GM10266 (cell line): ENCODE measurements around the gene ICAM2.

Experiments
- DNase-seq: peaks from one replicate; pipeline ENCODE4 v3.0.0; 2012; ENCODE audit errors: extremely low spot score
- CTCF ChIP-seq: IDR thresholded peaks from 2 replicates; pipeline ENCODE4 v1.5.1; 2012; ENCODE audit warnings: mild to moderate bottlenecking, low read depth; ENCODE audit not compliant: control insufficient read depth, insufficient read depth; ENCODE audit errors: missing control alignments

Gene ICAM2

GRCh38 chr17:64037180-64037579 is 16.7 kb upstream of the ICAM2 start:
- no peak for TF ChIP-seq CTCF
- no peak for DNase-seq

DNA sequence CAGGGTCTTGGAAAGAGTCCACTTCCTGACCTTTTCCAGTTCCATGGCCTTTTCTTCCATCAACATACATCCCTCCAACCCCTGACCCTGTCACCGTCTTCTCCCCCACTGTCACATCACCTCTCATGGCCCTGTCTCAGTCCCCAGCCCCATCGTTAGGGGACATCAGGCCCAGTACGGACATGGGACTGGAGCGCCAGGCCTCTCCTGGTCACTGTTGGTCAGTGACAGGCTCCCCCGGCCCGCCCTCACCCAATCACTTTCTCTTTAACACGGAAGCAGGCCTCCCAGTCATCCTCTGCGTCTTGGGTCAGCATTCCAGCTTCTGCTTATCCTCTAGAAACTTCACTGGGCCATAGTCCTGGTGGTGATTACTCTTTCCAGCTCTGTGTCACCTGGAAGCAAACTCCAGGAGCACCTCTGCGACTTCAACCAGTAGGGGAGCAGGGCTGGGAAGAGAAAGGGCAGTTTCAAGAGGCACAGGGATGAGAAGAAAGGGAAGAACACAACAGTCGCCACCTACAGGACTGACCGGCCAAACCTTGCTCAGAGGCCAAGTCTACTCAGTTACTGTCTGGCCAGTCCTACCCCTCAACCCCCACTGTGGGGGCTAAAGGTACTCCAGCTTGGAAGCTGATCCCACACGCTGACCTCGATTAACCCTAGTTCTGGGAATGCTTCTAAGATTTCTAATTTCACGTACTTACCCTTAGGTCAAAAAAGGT is 15.9 kb upstream of the ICAM2 start:
- peak; percentile 23 for TF ChIP-seq CTCF
- no peak for DNase-seq

GRCh38 chr17:64032081-64032480 is 11.6 kb upstream of the ICAM2 start:
- DNase-seq = no peak
- TF ChIP-seq CTCF = no peak

- TF ChIP-seq CTCF = peak; percentile 66
- peak; percentile 60 for DNase-seq
Observed at GRCh38 chr17:64028874-64029464, 8.5 kb upstream of the ICAM2 start.

- peak; percentile 95 for TF ChIP-seq CTCF
- DNase-seq = peak; percentile 74
Observed at GRCh38 chr17:64025732-64026294, 5.4 kb upstream of the ICAM2 start.

- no peak for TF ChIP-seq CTCF
- no peak for DNase-seq
Observed at GRCh38 chr17:64024781-64025731, 4.6 kb upstream of the ICAM2 start.
